HCT116 (cell line): Measurements from ENCODE around the gene RAX. TPM values are rescaled to one million over a fixed set of nuclear protein-coding genes. Genes with fewer than 3 reads are reported as not detected.

Experiments
- ATAC-seq: fragments of 200-7000 bp; cut with Tn5 transposase; 2 replicates; pipeline ENCODE4 v1.9.1; 2020; ENCODE audit warnings: mild to moderate bottlenecking, moderate library complexity
- BruUV-seq: library from RNA; stranded (reverse); fragments of 400-500 nt; replicated peaks from 2 replicates; lab custom pipeline; 2021; lab: Mats Ljungman, UMichigan
- CTCF ChIA-PET: fragments of 300-600 bp; sonication (Branson Sonifier 250); formaldehyde crosslinking; loops from one replicate; lab custom pipeline; 2021; ENCODE audit warnings: antibody characterized with exemption; lab: Charles Lee
- POLR2A ChIA-PET: fragments of 300-600, 350-600 bp; sonication (Branson Sonifier 250); formaldehyde crosslinking; loops from one replicate; lab custom pipeline; 2021; ENCODE audit warnings: antibody characterized with exemption; lab: Charles Lee
- RAD21 ChIA-PET, 2 experiments: fragments of 300-600 bp; sonication (Branson Sonifier 250); formaldehyde crosslinking; loops; one replicate each; lab custom pipeline; 2023; ENCODE audit warnings: low total read pairs in 2 of 2; ENCODE audit not compliant: uncharacterized antibody in 2 of 2, unreplicated experiment in 2 of 2, low non-redundant PET in 1 of 2; lab: Charles Lee
- DNase-seq: peaks from one replicate; pipeline ENCODE4 v3.0.0-alpha.2; 2010; ENCODE audit warnings: low read depth, low spot score
- H2AFZ ChIP-seq: fragments of 200-600 bp; shearing (Covaris generic), sonication (generic); 2 replicates; pipeline ENCODE4 v1.6.1; 2017; ENCODE audit warnings: low read depth, mixed run types, mixed read lengths, antibody characterized with exemption, low read length; ENCODE audit not compliant: poor library complexity, severe bottlenecking
- H3K27ac ChIP-seq: 2 replicates; pipeline ENCODE4 v1.5.1; 2012; ENCODE audit warnings: low read depth, low read length
- H3K27me3 ChIP-seq: fragments of 200-600 bp; sonication (generic); 2 replicates; pipeline ENCODE4 v1.6.1; 2016; ENCODE audit warnings: mixed run types, low read length, mixed read lengths; ENCODE audit not compliant: insufficient read depth
- H3K36me3 ChIP-seq, 2 experiments: fragments of 200-500 bp in 1 of 2; fragments of 200-600 bp in 1 of 2; sonication (Bioruptor generic) in 1 of 2; sonication (generic) in 1 of 2; 2 replicates each; pipeline versions ENCODE4 v1.5.1 to v1.6.1; 2014 to 2016; ENCODE audit warnings: low read length in 2 of 2, inconsistent platforms in 1 of 2, mixed read lengths in 1 of 2, mixed run types in 1 of 2; ENCODE audit not compliant: insufficient read depth in 2 of 2, control insufficient read depth in 1 of 2
- H3K4me1 ChIP-seq, 2 experiments: fragments of 200-600 bp in 1 of 2; sonication (generic) in 1 of 2; 2 replicates each; pipeline versions ENCODE4 v1.5.1 to v1.6.1; 2012 to 2017; ENCODE audit warnings: low read length in 2 of 2, inconsistent platforms in 1 of 2, mild to moderate bottlenecking in 1 of 2, mixed read lengths in 1 of 2, mixed run types in 1 of 2, moderate library complexity in 1 of 2; ENCODE audit not compliant: insufficient read depth in 2 of 2, control insufficient read depth in 1 of 2
- H3K4me2 ChIP-seq: fragments of 200-600 bp; sonication (generic); 2 replicates; pipeline ENCODE4 v1.6.1; 2017; ENCODE audit warnings: mixed run types, low read length, mixed read lengths
- H3K4me3 ChIP-seq, 2 experiments: fragments of 200-600 bp in 1 of 2; sonication (generic) in 1 of 2; replicated peaks in 1 of 2; 2 replicates each; pipeline ENCODE4 v1.5.1; 2011 to 2016; ENCODE audit warnings: low read length in 2 of 2, control low read depth in 1 of 2, low read depth in 1 of 2, mild to moderate bottlenecking in 1 of 2, mixed read lengths in 1 of 2, mixed run types in 1 of 2
- H3K79me2 ChIP-seq: fragments of 200-600 bp; sonication (generic); 2 replicates; pipeline ENCODE4 v1.6.1; 2017; ENCODE audit warnings: mild to moderate bottlenecking, mixed run types, low read length, moderate library complexity, mixed read lengths; ENCODE audit not compliant: insufficient read depth
- H3K9ac ChIP-seq: fragments of 200-600 bp; sonication (generic); 2 replicates; pipeline ENCODE4 v1.6.1; 2016; ENCODE audit warnings: low read length, mixed read lengths
- H3K9me2 ChIP-seq: fragments of 200-600 bp; sonication (generic), shearing (Covaris generic); 2 replicates; pipeline ENCODE4 v1.6.1; 2017; ENCODE audit warnings: mixed run types, mild to moderate bottlenecking, moderate library complexity; ENCODE audit not compliant: insufficient read depth
- H3K9me3 ChIP-seq, 2 experiments: fragments of 200-500 bp in 1 of 2; fragments of 200-600 bp in 1 of 2; sonication (Bioruptor generic) in 1 of 2; sonication (generic) in 1 of 2; 2 replicates each; pipeline ENCODE4 v1.6.1; 2014 to 2017; ENCODE audit warnings: low read length in 2 of 2, mixed read lengths in 2 of 2, inconsistent platforms in 1 of 2, low read depth in 1 of 2, mild to moderate bottlenecking in 1 of 2, mixed run types in 1 of 2, moderate library complexity in 1 of 2; ENCODE audit not compliant: control insufficient read depth in 1 of 2, insufficient read depth in 1 of 2
- H4K20me1 ChIP-seq: fragments of 200-600 bp; sonication (generic), shearing (Covaris generic); 2 replicates; pipeline ENCODE4 v1.6.1; 2017; ENCODE audit warnings: mixed run types, mild to moderate bottlenecking, moderate library complexity; ENCODE audit not compliant: insufficient read depth
- CEBPB ChIP-seq: IDR thresholded peaks from 2 replicates; pipeline ENCODE4 v1.6.1; 2012; ENCODE audit warnings: low read depth
- EGR1 ChIP-seq: IDR thresholded peaks from 2 replicates; pipeline ENCODE4 v1.6.1; 2012; ENCODE audit warnings: low read depth
- ELF1 ChIP-seq: IDR thresholded peaks from 2 replicates; pipeline ENCODE4 v1.6.1; 2012; ENCODE audit warnings: low read depth, borderline replicate concordance
- EZH2 ChIP-seq: fragments of 200-600 bp; sonication (generic); IDR thresholded peaks from 2 replicates; pipeline ENCODE4 v1.6.1; 2017; ENCODE audit warnings: antibody characterized with exemption, mixed run types
- EZH2phosphoT487 ChIP-seq: fragments of 200-600 bp; IDR thresholded peaks from 2 replicates; pipeline ENCODE4 v1.6.1; 2018; ENCODE audit warnings: antibody characterized with exemption, borderline replicate concordance
- FOSL1 ChIP-seq: IDR thresholded peaks from 2 replicates; pipeline ENCODE4 v1.6.1; 2012; ENCODE audit warnings: low read depth
- JUND ChIP-seq: IDR thresholded peaks from 2 replicates; pipeline ENCODE4 v1.6.1; 2012
- POLR2A ChIP-seq: IDR thresholded peaks from 2 replicates; pipeline ENCODE4 v1.7.0; 2011; ENCODE audit warnings: borderline replicate concordance; ENCODE audit not compliant: insufficient read depth, insufficient read length; ENCODE audit errors: extremely low read depth
- POLR2AphosphoS5 ChIP-seq: IDR thresholded peaks from 2 replicates; pipeline ENCODE4 v1.6.1; 2011; ENCODE audit warnings: mild to moderate bottlenecking, low read depth, low read length, moderate library complexity
- RAD21 ChIP-seq: IDR thresholded peaks from 2 replicates; pipeline ENCODE4 v1.6.1; 2012; ENCODE audit warnings: low read depth, mild to moderate bottlenecking
- SIN3A ChIP-seq: IDR thresholded peaks from 2 replicates; pipeline ENCODE4 v1.6.1; 2012; ENCODE audit warnings: low read depth
- SRF ChIP-seq: IDR thresholded peaks from 2 replicates; pipeline ENCODE4 v1.6.1; 2012; ENCODE audit warnings: low read depth
- YY1 ChIP-seq: IDR thresholded peaks from 2 replicates; pipeline ENCODE4 v1.6.1; 2011; ENCODE audit warnings: low read length, low read depth, moderate library complexity, mild to moderate bottlenecking; ENCODE audit not compliant: insufficient replicate concordance; ENCODE audit errors: extremely low read depth
- ZFX ChIP-seq: fragments of 450-650 bp; IDR thresholded peaks from 2 replicates; pipeline ENCODE4 v1.6.1; 2017
- ZNF274 ChIP-seq: fragments of 200-500 bp; sonication (Bioruptor generic); IDR thresholded peaks from 2 replicates; pipeline ENCODE4 v1.6.1; 2014; ENCODE audit warnings: mild to moderate bottlenecking, low read depth, low read length, inconsistent platforms
- intact Hi-C: fragments of 100-400 bp; cut with micrococcal nuclease; formaldehyde crosslinking; loops from 2 replicates; pipeline ENCODE4 v1.10.0; 2022
- total RNA-seq: library from RNA; stranded (reverse); gene quantifications from one replicate; pipeline ENCODE4 v1.2.1, GENCODE V29; 2021; ENCODE audit not compliant: unreplicated experiment
- TF ChIP-seq, protein P1 (sequence below), 3 experiments: fragments of 200-600 bp in 1 of 3; sonication (generic) in 1 of 3; IDR thresholded peaks in 2 of 3; conservative IDR thresholded peaks in 1 of 3; 2 replicates each; pipeline ENCODE4 v1.5.1; 2012 to 2017; ENCODE audit warnings: low read depth in 2 of 3, low read length in 2 of 3, antibody characterized with exemption in 1 of 3, borderline replicate concordance in 1 of 3, control low read depth in 1 of 3, mild to moderate bottlenecking in 1 of 3, mixed read lengths in 1 of 3, mixed run types in 1 of 3, moderate library complexity in 1 of 3; ENCODE audit not compliant: insufficient read depth in 1 of 3
- TF ChIP-seq, protein P2 (sequence below): IDR thresholded peaks from 2 replicates; pipeline ENCODE4 v1.6.1; 2012; ENCODE audit warnings: low read depth

The RAX gene
- total RNA-seq, 1 experiment from 2014 or later = not detected

- TF ChIP-seq, protein P1, sequence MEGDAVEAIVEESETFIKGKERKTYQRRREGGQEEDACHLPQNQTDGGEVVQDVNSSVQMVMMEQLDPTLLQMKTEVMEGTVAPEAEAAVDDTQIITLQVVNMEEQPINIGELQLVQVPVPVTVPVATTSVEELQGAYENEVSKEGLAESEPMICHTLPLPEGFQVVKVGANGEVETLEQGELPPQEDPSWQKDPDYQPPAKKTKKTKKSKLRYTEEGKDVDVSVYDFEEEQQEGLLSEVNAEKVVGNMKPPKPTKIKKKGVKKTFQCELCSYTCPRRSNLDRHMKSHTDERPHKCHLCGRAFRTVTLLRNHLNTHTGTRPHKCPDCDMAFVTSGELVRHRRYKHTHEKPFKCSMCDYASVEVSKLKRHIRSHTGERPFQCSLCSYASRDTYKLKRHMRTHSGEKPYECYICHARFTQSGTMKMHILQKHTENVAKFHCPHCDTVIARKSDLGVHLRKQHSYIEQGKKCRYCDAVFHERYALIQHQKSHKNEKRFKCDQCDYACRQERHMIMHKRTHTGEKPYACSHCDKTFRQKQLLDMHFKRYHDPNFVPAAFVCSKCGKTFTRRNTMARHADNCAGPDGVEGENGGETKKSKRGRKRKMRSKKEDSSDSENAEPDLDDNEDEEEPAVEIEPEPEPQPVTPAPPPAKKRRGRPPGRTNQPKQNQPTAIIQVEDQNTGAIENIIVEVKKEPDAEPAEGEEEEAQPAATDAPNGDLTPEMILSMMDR (IDR thresholded peaks at IDR 0.05 in 2 of 3, conservative IDR thresholded peaks at IDR 0.05 in 1 of 3; ENCODE audit: borderline replicate concordance in 1 of 3, insufficient read depth in 1 of 3, low read depth in 2 of 3, low read length in 2 of 3) = no peak
- no peak for TF ChIP-seq SRF
- no peak for TF ChIP-seq RAD21
- no peak for TF ChIP-seq SIN3A
- TF ChIP-seq CEBPB = no peak
- TF ChIP-seq ELF1 = no peak
- no peak for TF ChIP-seq FOSL1
- TF ChIP-seq POLR2A = no peak
- no peak for TF ChIP-seq ZFX
- no peak for TF ChIP-seq EZH2
- no peak for TF ChIP-seq JUND
- no peak for TF ChIP-seq YY1
- TF ChIP-seq ZNF274 = no peak
- TF ChIP-seq, all 23 proteins: peak for 0
Observed at GRCh38 chr18:59238385-59238784, 34.9 kb downstream of the RAX start (continued).

DNA sequence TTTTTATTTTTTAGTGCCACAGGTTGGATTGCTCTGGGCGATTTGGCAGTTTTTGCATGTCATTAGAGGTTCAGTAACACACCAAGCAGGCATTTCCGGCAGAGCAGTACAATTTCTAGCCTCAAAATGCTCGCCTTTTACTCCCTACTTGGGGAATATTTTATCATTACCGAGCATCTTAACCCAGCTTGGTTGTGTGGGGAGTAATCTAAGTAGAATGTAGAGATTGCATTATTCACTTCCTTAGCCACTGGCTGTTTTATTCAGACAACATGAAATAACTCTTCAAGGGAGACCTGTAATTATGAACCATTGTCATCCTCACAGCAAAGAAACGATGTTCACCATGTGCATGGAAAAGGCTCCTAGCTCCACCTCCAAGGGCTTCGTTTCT, 40.2 kb downstream of the RAX start:
- DNase-seq (no peak), ATAC-seq (no peak)
- ChIA-PET POLR2A (no interaction called here), CTCF (interaction anchor here (1.0 kb wide), 1 partner anchor 16 kb away, joined by 6 read pairs; no protein-coding TSS in a partner anchor), RAD21 (no interaction called here)
- no peak overlapping the region for H3K4me2 ChIP-seq
- H3K9me2 ChIP-seq = no peaks in the 10 kb centered on the region
- no peak overlapping the region for H3K9ac ChIP-seq
- no peak overlapping the region for H2AFZ ChIP-seq
- H3K27me3 ChIP-seq = peaks cover 37% of the 10 kb centered on the region
- H3K36me3 ChIP-seq = no peaks in the 10 kb centered on the region
- H3K4me1 ChIP-seq = no peaks in the 10 kb centered on the region
- H3K9me3 ChIP-seq = no peaks in the 10 kb centered on the region
- no TSS peak for BruUV-seq
- H4K20me1 ChIP-seq = no peaks in the 10 kb centered on the region
- no peak overlapping the region for H3K27ac ChIP-seq
- TF ChIP-seq, protein P1 (IDR thresholded peaks at IDR 0.05 in 2 of 3, conservative IDR thresholded peaks at IDR 0.05 in 1 of 3; ENCODE audit: borderline replicate concordance in 1 of 3, insufficient read depth in 1 of 3, low read depth in 2 of 3, low read length in 2 of 3) = no peak
- TF ChIP-seq RAD21 (no peak), EZH2 (no peak), EGR1 (no peak), SIN3A (no peak), JUND (no peak), SRF (no peak), POLR2AphosphoS5 (no peak), EZH2phosphoT487 (no peak)
- TF ChIP-seq, protein P2, sequence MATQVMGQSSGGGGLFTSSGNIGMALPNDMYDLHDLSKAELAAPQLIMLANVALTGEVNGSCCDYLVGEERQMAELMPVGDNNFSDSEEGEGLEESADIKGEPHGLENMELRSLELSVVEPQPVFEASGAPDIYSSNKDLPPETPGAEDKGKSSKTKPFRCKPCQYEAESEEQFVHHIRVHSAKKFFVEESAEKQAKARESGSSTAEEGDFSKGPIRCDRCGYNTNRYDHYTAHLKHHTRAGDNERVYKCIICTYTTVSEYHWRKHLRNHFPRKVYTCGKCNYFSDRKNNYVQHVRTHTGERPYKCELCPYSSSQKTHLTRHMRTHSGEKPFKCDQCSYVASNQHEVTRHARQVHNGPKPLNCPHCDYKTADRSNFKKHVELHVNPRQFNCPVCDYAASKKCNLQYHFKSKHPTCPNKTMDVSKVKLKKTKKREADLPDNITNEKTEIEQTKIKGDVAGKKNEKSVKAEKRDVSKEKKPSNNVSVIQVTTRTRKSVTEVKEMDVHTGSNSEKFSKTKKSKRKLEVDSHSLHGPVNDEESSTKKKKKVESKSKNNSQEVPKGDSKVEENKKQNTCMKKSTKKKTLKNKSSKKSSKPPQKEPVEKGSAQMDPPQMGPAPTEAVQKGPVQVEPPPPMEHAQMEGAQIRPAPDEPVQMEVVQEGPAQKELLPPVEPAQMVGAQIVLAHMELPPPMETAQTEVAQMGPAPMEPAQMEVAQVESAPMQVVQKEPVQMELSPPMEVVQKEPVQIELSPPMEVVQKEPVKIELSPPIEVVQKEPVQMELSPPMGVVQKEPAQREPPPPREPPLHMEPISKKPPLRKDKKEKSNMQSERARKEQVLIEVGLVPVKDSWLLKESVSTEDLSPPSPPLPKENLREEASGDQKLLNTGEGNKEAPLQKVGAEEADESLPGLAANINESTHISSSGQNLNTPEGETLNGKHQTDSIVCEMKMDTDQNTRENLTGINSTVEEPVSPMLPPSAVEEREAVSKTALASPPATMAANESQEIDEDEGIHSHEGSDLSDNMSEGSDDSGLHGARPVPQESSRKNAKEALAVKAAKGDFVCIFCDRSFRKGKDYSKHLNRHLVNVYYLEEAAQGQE = no peak
- no peaks in the 10 kb centered on the region for H3K79me2 ChIP-seq
- intact Hi-C loops = no loop called here
- no peak overlapping the region for H3K4me3 ChIP-seq
